Measurements from ENCODE around the gene PLEKHA1. TPM values are rescaled to one million over a fixed set of nuclear protein-coding genes. Genes with fewer than 3 reads are reported as not detected.
A peak's percentile ranks its signal among the peaks of the same experiment; 100 is the strongest.

PLEKHA1 gene
- polyA plus RNA-seq, 1 of the 3 experiments (the other 2 are of a cell fraction): 8.4 TPM

- Histone ChIP-seq H3K27ac (ENCODE audit: low read depth in 2 of 2, low read length in 1 of 2) (peak overlapping the region; percentile 56 to 62; a peak in 3 of 4 replicates), H3K9ac (no peak overlapping the region), H3K27me3 (ENCODE audit: insufficient read depth) (no peaks in the 10 kb centered on the region), H3K4me2 (no peak overlapping the region), H3K79me2 (ENCODE audit: insufficient read depth) (no peaks in the 10 kb centered on the region), H4K20me1 (ENCODE audit: insufficient read depth) (no peaks in the 10 kb centered on the region), H3K36me3 (replicated peaks in 1 of 2; ENCODE audit: control insufficient read depth in 1 of 2, insufficient read depth in 2 of 2, low read length in 1 of 2) (peaks cover 36% of the 10 kb centered on the region in 2 experiments), H3K4me3 (ENCODE audit: low read depth in 2 of 2, low read length in 1 of 2) (no peak overlapping the region), H3K9me3 (no peaks in the 10 kb centered on the region), H3F3A (replicated peaks; ENCODE audit: insufficient read depth) (peaks cover 34% of the 10 kb centered on the region), H2AFZ (ENCODE audit: low read depth) (no peak overlapping the region), H3K9me2 (no peaks in the 10 kb centered on the region), H3K4me1 (ENCODE audit: control insufficient read depth in 1 of 2, insufficient read depth in 2 of 2, low read depth in 1 of 2, low read length in 1 of 2) (peaks cover 11 to 17% of the 10 kb centered on the region in 2 experiments; a peak in 3 of 4 replicates)
- TF ChIP-seq EP300 (IDR thresholded peaks at IDR 0.05; ENCODE audit: borderline replicate concordance in 1 of 2, low read depth in 1 of 2, low read length in 1 of 2): peak in 1 of 2 experiments; percentile 65; a peak in 2 of 4 replicates
- TF ChIP-seq SMC3 (IDR thresholded peaks at IDR 0.05; ENCODE audit: low read depth, low read length): no peak
- TF ChIP-seq PBX3 (IDR thresholded peaks at IDR 0.05): 0 out of 2 replicates have a peak, but pooled peaks have one; percentile 2
- TF ChIP-seq CTCF (IDR thresholded peaks at IDR 0.05): no peak
- peak; percentile 73 for TF ChIP-seq FOXJ3 (CRISPR knock-in tag; IDR thresholded peaks at IDR 0.05)
- TF ChIP-seq EZH2phosphoT487 (IDR thresholded peaks at IDR 0.05; ENCODE audit: borderline replicate concordance, low read depth): no peak
- TF ChIP-seq GATA2 (CRISPR knock-in tag; IDR thresholded peaks at IDR 0.05): peak; percentile 87
- peak; percentile 84 for TF ChIP-seq RCOR1 (IDR thresholded peaks at IDR 0.05; ENCODE audit: low read length)
- TF ChIP-seq CHD2 (IDR thresholded peaks at IDR 0.05; ENCODE audit: low read length, partially characterized antibody): peak; percentile 31
- ChIA-PET POLR2A (no interaction called here), CTCF (no interaction called here)
- DNase-seq: peak; percentile 39
- 62% methylated on average over 2 of the region's 2 CpGs for WGBS (ENCODE audit: low lambda C conversion rate)
Measured at GRCh38 chr10:122417667-122418066, 43.2 kb downstream of the PLEKHA1 start.

- Histone ChIP-seq H4K20me1 (ENCODE audit: insufficient read depth) (no peaks in the 10 kb centered on the region), H3K79me2 (ENCODE audit: insufficient read depth) (no peaks in the 10 kb centered on the region), H3K36me3 (replicated peaks in 1 of 2; ENCODE audit: control insufficient read depth in 1 of 2, insufficient read depth in 2 of 2, low read length in 1 of 2) (peaks cover 31 to 38% of the 10 kb centered on the region in 2 experiments), H3K4me2 (peak overlapping the region; percentile 49; the same call in 1 of the 2 replicates), H3K9ac (no peak overlapping the region), H2AFZ (ENCODE audit: low read depth) (no peak overlapping the region), H3K27ac (ENCODE audit: low read depth in 2 of 2, low read length in 1 of 2) (peak overlapping the region in 1 of 2 experiments; percentile 83; a peak in 1 of 4 replicates), H3K4me3 (ENCODE audit: low read depth in 2 of 2, low read length in 1 of 2) (no peak overlapping the region), H3K27me3 (ENCODE audit: insufficient read depth) (no peaks in the 10 kb centered on the region), H3K9me2 (no peaks in the 10 kb centered on the region), H3K9me3 (no peaks in the 10 kb centered on the region), H3K4me1 (ENCODE audit: control insufficient read depth in 1 of 2, insufficient read depth in 2 of 2, low read depth in 1 of 2, low read length in 1 of 2) (peaks cover 11 to 17% of the 10 kb centered on the region in 2 experiments; a peak in 3 of 4 replicates), H3F3A (replicated peaks; ENCODE audit: insufficient read depth) (peaks cover 34% of the 10 kb centered on the region)
- CTCF ChIA-PET: interaction anchor here (0.6 to 2.7 kb wide), 12 partner anchors 11 to 147 kb away, joined by 3 to 20 read pairs (median 4); no protein-coding TSS in a partner anchor
- no peak for DNase-seq
- 100% methylated on average over 1 of the region's 1 CpG for WGBS (ENCODE audit: low lambda C conversion rate)
- POLR2A ChIA-PET: no interaction called here
- no peak for TF ChIP-seq SIN3A (IDR thresholded peaks at IDR 0.05; ENCODE audit: borderline replicate concordance, low read depth, low read length)
- TF ChIP-seq MAX (IDR thresholded peaks at IDR 0.05; ENCODE audit: low read depth): no peak
- TF ChIP-seq NRF1 (IDR thresholded peaks at IDR 0.05; ENCODE audit: low read depth, low read length): no peak
- no peak for TF ChIP-seq RAD21 (IDR thresholded peaks at IDR 0.05; ENCODE audit: low read length)
- TF ChIP-seq EZH2phosphoT487 (IDR thresholded peaks at IDR 0.05; ENCODE audit: borderline replicate concordance, low read depth): no peak
- no peak for TF ChIP-seq EP300 (IDR thresholded peaks at IDR 0.05; ENCODE audit: borderline replicate concordance in 1 of 2, low read depth in 1 of 2, low read length in 1 of 2)
- TF ChIP-seq USF1 (IDR thresholded peaks at IDR 0.05; ENCODE audit: borderline replicate concordance, low read depth): no peak
- TF ChIP-seq YY1 (IDR thresholded peaks at IDR 0.05; ENCODE audit: low read depth): no peak
- no peak for TF ChIP-seq CTCF (IDR thresholded peaks at IDR 0.05)
- TF ChIP-seq POLR2AphosphoS5 (IDR thresholded peaks at IDR 0.05; ENCODE audit: low read depth, low read length): no peak
- no peak for TF ChIP-seq TCF12 (IDR thresholded peaks at IDR 0.05)
- no peak for TF ChIP-seq MEF2A (IDR thresholded peaks at IDR 0.05; ENCODE audit: borderline replicate concordance, low read depth)
- no peak for TF ChIP-seq IRF3 (IDR thresholded peaks at IDR 0.05; ENCODE audit: low read depth, low read length)
- TF ChIP-seq GATA2 (CRISPR knock-in tag; IDR thresholded peaks at IDR 0.05): no peak
- no peak for TF ChIP-seq FOXJ3 (CRISPR knock-in tag; IDR thresholded peaks at IDR 0.05)
- no peak for TF ChIP-seq FOSL2 (IDR thresholded peaks at IDR 0.05; ENCODE audit: borderline replicate concordance, low read depth)
Measured at GRCh38 chr10:122419016-122419415, 44.5 kb downstream of the PLEKHA1 start.
